ENCODE measurements around the gene RAB7B. TPM values are rescaled to one million over a fixed set of nuclear protein-coding genes. Genes with fewer than 3 reads are reported as not detected.
A peak's percentile ranks its signal among the peaks of the same experiment; 100 is the strongest.

The RAB7B gene
- total and polyA plus RNA-seq, 7 experiments from 2014 or later: 0.24 to 0.76 (median 0.35) TPM; not detected in 4

- peaks cover 4 to 43% (median 18%) of the 10 kb centered on the region in 5 donors for H3K27me3 Mint-ChIP-seq
- no peak overlapping the region for H3K27ac Mint-ChIP-seq
- peaks cover 0 to 2% (median 0%) of the 10 kb centered on the region in 11 donors for H3K9me3 Mint-ChIP-seq
- H3K4me1 Mint-ChIP-seq: peaks cover 0 to 5% (median 0%) of the 10 kb centered on the region in 7 donors
- H3K36me3 ChIP-seq (ENCODE audit: control insufficient read depth in 2 of 3, insufficient read depth in 3 of 3, low read length in 3 of 3): no peaks in the 10 kb centered on the region
- ChIA-PET CTCF (no interaction called here), POLR2A (no interaction called here)
- H3K4me1 ChIP-seq (ENCODE audit: control insufficient read depth in 2 of 2, insufficient read depth in 2 of 2, low read length in 2 of 2): no peaks in the 10 kb centered on the region
- H3K9me3 ChIP-seq (ENCODE audit: control insufficient read depth in 2 of 3, low read length in 3 of 3): no peaks in the 10 kb centered on the region
- DNase-seq: no peak
- H3K27ac ChIP-seq (ENCODE audit: low read depth, low read length): no peak overlapping the region
- no peak for ATAC-seq
- H3K27me3 ChIP-seq (ENCODE audit: control insufficient read depth in 2 of 2, insufficient read depth in 2 of 2, low read length in 2 of 2): no peaks in the 10 kb centered on the region
- no peak overlapping the region for H3K4me3 Mint-ChIP-seq
- intact Hi-C loops (cut with micrococcal nuclease): no loop called here
- no peak overlapping the region for H3K4me3 ChIP-seq (ENCODE audit: low read length)
- H3K36me3 Mint-ChIP-seq: no peaks in the 10 kb centered on the region
Observed at GRCh38 chr1:205955499-205955898, 47.7 kb downstream of the RAB7B start.

- Mint-ChIP-seq H3K4me1 (peaks cover 0 to 5% (median 0%) of the 10 kb centered on the region in 7 donors), H3K9me3 (peaks cover 0 to 2% (median 0%) of the 10 kb centered on the region in 11 donors), H3K36me3 (no peaks in the 10 kb centered on the region), H3K27me3 (peaks cover 4 to 43% (median 17%) of the 10 kb centered on the region in 5 donors), H3K4me3 (no peak overlapping the region), H3K27ac (no peak overlapping the region)
- intact Hi-C loops (cut with micrococcal nuclease): no loop called here
- Histone ChIP-seq H3K9me3 (ENCODE audit: control insufficient read depth in 2 of 3, low read length in 3 of 3) (no peaks in the 10 kb centered on the region), H3K4me1 (ENCODE audit: control insufficient read depth in 2 of 2, insufficient read depth in 2 of 2, low read length in 2 of 2) (no peaks in the 10 kb centered on the region), H3K36me3 (ENCODE audit: control insufficient read depth in 2 of 3, insufficient read depth in 3 of 3, low read length in 3 of 3) (no peaks in the 10 kb centered on the region), H3K27me3 (ENCODE audit: control insufficient read depth in 2 of 2, insufficient read depth in 2 of 2, low read length in 2 of 2) (no peaks in the 10 kb centered on the region), H3K4me3 (ENCODE audit: low read length) (no peak overlapping the region), H3K27ac (ENCODE audit: low read depth, low read length) (no peak overlapping the region)
- DNase-seq (no peak), ATAC-seq (no peak)
- CTCF ChIA-PET: no interaction called here
- POLR2A ChIA-PET: no interaction called here
Observed at GRCh38 chr1:205954819-205955404, 48.3 kb downstream of the RAB7B start.

GRCh38 chr1:205951746-205952145, 51.4 kb downstream of the RAB7B start:
- no peaks in the 10 kb centered on the region for H3K36me3 Mint-ChIP-seq
- peaks cover 4 to 27% (median 5%) of the 10 kb centered on the region in 5 donors for H3K27me3 Mint-ChIP-seq
- H3K9me3 Mint-ChIP-seq: peaks cover 0 to 2% (median 0%) of the 10 kb centered on the region in 11 donors
- peaks cover 0 to 3% (median 0%) of the 10 kb centered on the region in 7 donors for H3K4me1 Mint-ChIP-seq
- Histone ChIP-seq H3K4me3 (ENCODE audit: low read length) (no peak overlapping the region), H3K9me3 (ENCODE audit: control insufficient read depth in 2 of 3, low read length in 3 of 3) (no peaks in the 10 kb centered on the region), H3K27ac (ENCODE audit: low read depth, low read length) (no peak overlapping the region), H3K27me3 (ENCODE audit: control insufficient read depth in 2 of 2, insufficient read depth in 2 of 2, low read length in 2 of 2) (no peaks in the 10 kb centered on the region), H3K4me1 (ENCODE audit: control insufficient read depth in 2 of 2, insufficient read depth in 2 of 2, low read length in 2 of 2) (no peaks in the 10 kb centered on the region), H3K36me3 (ENCODE audit: control insufficient read depth in 2 of 3, insufficient read depth in 3 of 3, low read length in 3 of 3) (no peaks in the 10 kb centered on the region)
- intact Hi-C loops (cut with micrococcal nuclease): no loop called here
- H3K27ac Mint-ChIP-seq: no peak overlapping the region
- POLR2A ChIA-PET: interaction anchor here (0.6 kb wide), 1 partner anchor 320 kb away, joined by 3 read pairs; no protein-coding TSS in a partner anchor
- DNase-seq (no peak), ATAC-seq (no peak)
- CTCF ChIA-PET: no interaction called here
- H3K4me3 Mint-ChIP-seq: no peak overlapping the region

GRCh38 chr1:205950826-205951549, 52.2 kb downstream of the RAB7B start:
- DNase-seq (no peak), ATAC-seq (peak; percentile 67)
- Mint-ChIP-seq H3K27ac (no peak overlapping the region), H3K4me3 (no peak overlapping the region), H3K9me3 (peaks cover 0 to 2% (median 0%) of the 10 kb centered on the region in 11 donors), H3K4me1 (peaks cover 0 to 3% (median 0%) of the 10 kb centered on the region in 7 donors), H3K36me3 (no peaks in the 10 kb centered on the region), H3K27me3 (peaks cover 4 to 29% (median 10%) of the 10 kb centered on the region in 5 donors)
- Histone ChIP-seq H3K36me3 (ENCODE audit: control insufficient read depth in 2 of 3, insufficient read depth in 3 of 3, low read length in 3 of 3) (no peaks in the 10 kb centered on the region), H3K27me3 (ENCODE audit: control insufficient read depth in 2 of 2, insufficient read depth in 2 of 2, low read length in 2 of 2) (no peaks in the 10 kb centered on the region), H3K4me3 (ENCODE audit: low read length) (no peak overlapping the region), H3K4me1 (ENCODE audit: control insufficient read depth in 2 of 2, insufficient read depth in 2 of 2, low read length in 2 of 2) (no peaks in the 10 kb centered on the region), H3K9me3 (ENCODE audit: control insufficient read depth in 2 of 3, low read length in 3 of 3) (no peaks in the 10 kb centered on the region), H3K27ac (ENCODE audit: low read depth, low read length) (no peak overlapping the region)
- CTCF ChIA-PET: no interaction called here
- intact Hi-C loops (cut with micrococcal nuclease): no loop called here
- POLR2A ChIA-PET: no interaction called here

- Mint-ChIP-seq H3K9me3 (peaks cover 0 to 2% (median 0%) of the 10 kb centered on the region in 11 donors), H3K27ac (no peak overlapping the region), H3K27me3 (peaks cover 3 to 33% (median 10%) of the 10 kb centered on the region in 5 donors), H3K4me1 (peaks cover 0 to 3% (median 0%) of the 10 kb centered on the region in 7 donors), H3K36me3 (no peaks in the 10 kb centered on the region), H3K4me3 (no peak overlapping the region)
- Histone ChIP-seq H3K36me3 (ENCODE audit: control insufficient read depth in 2 of 3, insufficient read depth in 3 of 3, low read length in 3 of 3) (no peaks in the 10 kb centered on the region), H3K9me3 (ENCODE audit: control insufficient read depth in 2 of 3, low read length in 3 of 3) (no peaks in the 10 kb centered on the region), H3K27me3 (ENCODE audit: control insufficient read depth in 2 of 2, insufficient read depth in 2 of 2, low read length in 2 of 2) (no peaks in the 10 kb centered on the region), H3K4me3 (ENCODE audit: low read length) (no peak overlapping the region), H3K4me1 (ENCODE audit: control insufficient read depth in 2 of 2, insufficient read depth in 2 of 2, low read length in 2 of 2) (no peaks in the 10 kb centered on the region), H3K27ac (ENCODE audit: low read depth, low read length) (no peak overlapping the region)
- ATAC-seq (no peak), DNase-seq (no peak)
- intact Hi-C loops (cut with micrococcal nuclease): no loop called here
- ChIA-PET POLR2A (no interaction called here), CTCF (no interaction called here)
Observed at GRCh38 chr1:205950280-205950679, 52.9 kb downstream of the RAB7B start.

- peaks cover 0 to 33% (median 7%) of the 10 kb centered on the region in 5 donors for H3K27me3 Mint-ChIP-seq
- H3K4me3 ChIP-seq (ENCODE audit: low read length): no peak overlapping the region
- no peaks in the 10 kb centered on the region for H3K27me3 ChIP-seq (ENCODE audit: control insufficient read depth in 2 of 2, insufficient read depth in 2 of 2, low read length in 2 of 2)
- peaks cover 0 to 2% (median 0%) of the 10 kb centered on the region in 11 donors for H3K9me3 Mint-ChIP-seq
- intact Hi-C loops (cut with micrococcal nuclease): no loop called here
- ChIA-PET CTCF (no interaction called here), POLR2A (no interaction called here)
- no peak overlapping the region for H3K4me3 Mint-ChIP-seq
- no peak for DNase-seq
- H3K4me1 ChIP-seq (ENCODE audit: control insufficient read depth in 2 of 2, insufficient read depth in 2 of 2, low read length in 2 of 2): no peaks in the 10 kb centered on the region
- H3K36me3 Mint-ChIP-seq: no peaks in the 10 kb centered on the region
- no peak overlapping the region for H3K27ac ChIP-seq (ENCODE audit: low read depth, low read length)
- H3K36me3 ChIP-seq (ENCODE audit: control insufficient read depth in 2 of 3, insufficient read depth in 3 of 3, low read length in 3 of 3): no peaks in the 10 kb centered on the region
- H3K27ac Mint-ChIP-seq: no peak overlapping the region
- H3K9me3 ChIP-seq (ENCODE audit: control insufficient read depth in 2 of 3, low read length in 3 of 3): no peaks in the 10 kb centered on the region
- ATAC-seq: no peak
- peaks cover 0 to 3% (median 0%) of the 10 kb centered on the region in 7 donors for H3K4me1 Mint-ChIP-seq
Observed at GRCh38 chr1:205949753-205950152, 53.4 kb downstream of the RAB7B start.

GRCh38 chr1:205948886-205949285, 54.3 kb downstream of the RAB7B start:
- POLR2A ChIA-PET: no interaction called here
- intact Hi-C loops (cut with micrococcal nuclease): no loop called here
- Mint-ChIP-seq H3K4me1 (peaks cover 0 to 3% (median 0%) of the 10 kb centered on the region in 7 donors), H3K27me3 (peaks cover 1 to 29% (median 12%) of the 10 kb centered on the region in 5 donors), H3K4me3 (no peak overlapping the region), H3K9me3 (no peaks in the 10 kb centered on the region), H3K27ac (peak overlapping the region in 1 of 9 donors; percentile 72), H3K36me3 (no peaks in the 10 kb centered on the region)
- Histone ChIP-seq H3K27ac (ENCODE audit: low read depth, low read length) (no peak overlapping the region), H3K36me3 (ENCODE audit: control insufficient read depth in 2 of 3, insufficient read depth in 3 of 3, low read length in 3 of 3) (no peaks in the 10 kb centered on the region), H3K4me3 (ENCODE audit: low read length) (no peak overlapping the region), H3K4me1 (ENCODE audit: control insufficient read depth in 2 of 2, insufficient read depth in 2 of 2, low read length in 2 of 2) (no peaks in the 10 kb centered on the region), H3K9me3 (ENCODE audit: control insufficient read depth in 2 of 3, low read length in 3 of 3) (no peaks in the 10 kb centered on the region), H3K27me3 (ENCODE audit: control insufficient read depth in 2 of 2, insufficient read depth in 2 of 2, low read length in 2 of 2) (no peaks in the 10 kb centered on the region)
- no peak for ATAC-seq
- CTCF ChIA-PET: no interaction called here
- no peak for DNase-seq
